BLaER1 treated with 17β-estradiol and CSF1 and Interleukin-3, amounts not matched to agents 10 nM and 100 nM (cell line): ENCODE measurements around the gene RGCC.
"Not testable (repeated sequence)": the region's sequence is repeated elsewhere in the genome, so short reads cannot be mapped to it uniquely, and the experiment has no call there.

ENCODE experiments used
- H3K27ac ChIP-seq, 11 experiments: shearing (Covaris generic); formaldehyde crosslinking; 2 replicates each; pipeline ENCODE4 v1.8.1; 2022
- H3K27me3 ChIP-seq, 11 experiments: shearing (Covaris generic); formaldehyde crosslinking; 2 replicates each; pipeline ENCODE4 v1.8.1; 2022
- H3K36me3 ChIP-seq, 11 experiments: shearing (Covaris generic); formaldehyde crosslinking; 2 replicates each; pipeline ENCODE4 v1.8.1; 2022
- H3K4me1 ChIP-seq, 10 experiments: shearing (Covaris generic); formaldehyde crosslinking; 2 replicates each; pipeline ENCODE4 v1.8.1; 2022
- H3K4me2 ChIP-seq, 11 experiments: shearing (Covaris generic); formaldehyde crosslinking; 2 replicates each; pipeline ENCODE4 v1.8.1; 2022
- H3K4me3 ChIP-seq, 10 experiments: shearing (Covaris generic); formaldehyde crosslinking; 2 replicates each; pipeline ENCODE4 v1.8.1; 2022
- H3K9ac ChIP-seq, 11 experiments: shearing (Covaris generic); formaldehyde crosslinking; 2 replicates each; pipeline ENCODE4 v1.8.1; 2022
- H3K9me3 ChIP-seq, 11 experiments: shearing (Covaris generic); formaldehyde crosslinking; replicated peaks in 1 of 11; 2 replicates each; pipeline ENCODE4 v1.8.1; 2022
- H4K20me1 ChIP-seq, 11 experiments: shearing (Covaris generic); formaldehyde crosslinking; 2 replicates each; pipeline ENCODE4 v1.8.1; 2022
- Cebpa-rat ChIP-seq, 11 experiments: shearing (Covaris generic); IDR thresholded peaks; 2 replicates each; pipeline ENCODE4 v1.8.1; 2022

Gene RGCC

GRCh38 chr13:41500511-41500910 lies 43.2 kb downstream of the RGCC start:
- no peak overlapping the region for H3K9ac ChIP-seq
- no peaks in the 10 kb centered on the region for H3K27me3 ChIP-seq
- no peaks in the 10 kb centered on the region for H4K20me1 ChIP-seq
- TF ChIP-seq Cebpa-rat (IDR thresholded peaks at IDR 0.05), result no peak
- peaks cover 7 to 22% (median 14%) of the 10 kb centered on the region in 11 experiments; a peak in 20 of 22 replicates for H3K9me3 ChIP-seq
- peaks cover 7 to 23% (median 14%) of the 10 kb centered on the region in 10 experiments; a peak in 16 of 20 replicates for H3K4me1 ChIP-seq
- peak overlapping the region in 5 of 11 experiments; percentile 16 to 64 (median 52); a peak in 10 of 22 replicates for H3K4me2 ChIP-seq
- H3K4me3 ChIP-seq, result no peak overlapping the region
- peak overlapping the region in 1 of 11 experiments; percentile 30; a peak in 1 of 22 replicates for H3K27ac ChIP-seq
- no peaks in the 10 kb centered on the region for H3K36me3 ChIP-seq

DNA sequence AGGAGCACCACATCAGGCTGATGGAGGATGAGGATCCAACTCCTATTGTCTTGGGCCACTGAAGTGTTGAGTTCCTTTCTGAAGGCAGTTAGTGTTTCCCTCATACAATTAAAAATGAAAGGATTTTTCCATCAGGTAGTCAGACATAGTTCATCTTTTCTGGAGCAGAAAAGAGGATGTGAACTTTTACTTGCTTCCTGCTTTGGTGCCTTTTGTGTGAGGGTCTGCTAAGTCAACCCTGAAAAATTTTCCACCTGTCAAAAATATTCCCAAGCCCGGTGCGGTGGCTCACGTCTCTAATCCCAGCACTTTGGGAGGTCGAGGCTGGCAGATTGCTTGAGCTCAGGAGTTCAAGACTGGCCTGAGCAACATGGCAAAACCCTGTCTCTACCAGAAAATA lies 43.9 kb downstream of the RGCC start:
- Histone ChIP-seq H3K36me3 (no peaks in the 10 kb centered on the region), H3K27ac (no peak overlapping the region), H3K4me2 (peak overlapping the region in 9 of 11 experiments; percentile 5 to 64 (median 29); a peak in 15 of 22 replicates), H3K9me3 (peaks cover 7 to 22% (median 14%) of the 10 kb centered on the region in 11 experiments; a peak in 20 of 22 replicates), H3K4me1 (peaks cover 7 to 23% (median 14%) of the 10 kb centered on the region in 10 experiments; a peak in 16 of 20 replicates), H3K9ac (no peak overlapping the region), H3K4me3 (no peak overlapping the region), H4K20me1 (no peaks in the 10 kb centered on the region), H3K27me3 (no peaks in the 10 kb centered on the region)
- TF ChIP-seq Cebpa-rat (IDR thresholded peaks at IDR 0.05), result no peak

- Histone ChIP-seq H3K9ac (no peak overlapping the region), H3K9me3 (peaks cover 7 to 22% (median 14%) of the 10 kb centered on the region in 11 experiments; a peak in 20 of 22 replicates), H3K27ac (no peak overlapping the region), H4K20me1 (no peaks in the 10 kb centered on the region), H3K36me3 (no peaks in the 10 kb centered on the region), H3K27me3 (no peaks in the 10 kb centered on the region), H3K4me2 (no peak overlapping the region), H3K4me1 (peaks cover 7 to 23% (median 14%) of the 10 kb centered on the region in 10 experiments; a peak in 16 of 20 replicates), H3K4me3 (no peak overlapping the region)
- no peak for TF ChIP-seq Cebpa-rat (IDR thresholded peaks at IDR 0.05)
Measured at GRCh38 chr13:41502031-41502430, 44.7 kb downstream of the RGCC start.

DNA sequence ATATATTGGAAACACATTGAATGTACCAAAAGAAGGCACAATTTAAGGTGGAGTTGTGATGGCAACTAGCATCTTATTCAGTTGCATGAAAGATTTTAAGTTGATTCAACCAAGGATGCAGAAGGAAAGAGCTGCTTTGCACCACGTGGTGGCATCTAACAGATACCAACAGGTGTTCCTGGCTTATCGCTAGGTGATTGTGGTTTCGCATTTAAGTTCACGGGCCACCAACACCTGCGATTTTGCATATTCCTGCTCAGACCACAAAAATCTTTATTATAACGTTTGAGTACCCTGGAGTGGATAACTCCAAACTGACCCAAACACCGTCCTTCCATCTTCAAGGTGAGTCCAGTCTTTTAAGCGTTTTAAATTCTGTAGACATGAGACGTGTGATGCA lies 45.3 kb downstream of the RGCC start:
- H3K9ac ChIP-seq, result no peak overlapping the region
- no peaks in the 10 kb centered on the region for H3K27me3 ChIP-seq
- H3K4me3 ChIP-seq, result no peak overlapping the region
- H3K27ac ChIP-seq, result no peak overlapping the region
- peak overlapping the region in 1 of 11 experiments; percentile 5; a peak in 1 of 22 replicates for H3K4me2 ChIP-seq
- H3K9me3 ChIP-seq, result peaks cover 7 to 22% (median 14%) of the 10 kb centered on the region in 11 experiments; a peak in 20 of 22 replicates
- peaks cover 7 to 23% (median 14%) of the 10 kb centered on the region in 10 experiments; a peak in 16 of 20 replicates for H3K4me1 ChIP-seq
- no peaks in the 10 kb centered on the region for H3K36me3 ChIP-seq
- TF ChIP-seq Cebpa-rat (IDR thresholded peaks at IDR 0.05), result no peak
- H4K20me1 ChIP-seq, result no peaks in the 10 kb centered on the region

GRCh38 chr13:41503356-41503755 lies 46.0 kb downstream of the RGCC start:
- peaks cover 7 to 22% (median 14%) of the 10 kb centered on the region in 11 experiments; a peak in 20 of 22 replicates for H3K9me3 ChIP-seq
- H3K4me2 ChIP-seq, result no peak overlapping the region
- H3K4me1 ChIP-seq, result peaks cover 7 to 23% (median 14%) of the 10 kb centered on the region in 10 experiments; a peak in 16 of 20 replicates
- no peak overlapping the region for H3K27ac ChIP-seq
- H3K4me3 ChIP-seq, result no peak overlapping the region
- H4K20me1 ChIP-seq, result no peaks in the 10 kb centered on the region
- no peaks in the 10 kb centered on the region for H3K36me3 ChIP-seq
- no peak for TF ChIP-seq Cebpa-rat (IDR thresholded peaks at IDR 0.05)
- H3K27me3 ChIP-seq, result no peaks in the 10 kb centered on the region
- H3K9ac ChIP-seq, result no peak overlapping the region

DNA sequence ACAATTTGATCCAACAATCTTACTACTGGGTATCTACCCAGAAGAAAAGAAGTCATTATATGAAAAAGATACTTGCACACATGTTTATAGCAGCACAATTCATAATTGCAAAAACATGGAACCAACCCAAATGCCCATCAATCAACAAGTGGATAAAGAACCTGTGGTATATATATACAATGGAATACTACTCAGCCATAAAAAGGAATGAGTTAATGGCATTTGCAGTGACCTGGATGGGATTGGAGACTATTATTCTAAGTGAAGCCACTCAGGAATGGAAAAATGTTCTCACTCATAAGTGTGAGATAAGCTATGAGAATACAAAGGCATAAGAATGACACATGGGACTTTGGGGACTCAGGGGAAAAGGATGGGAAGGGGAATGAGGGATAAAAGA lies 47.3 kb downstream of the RGCC start:
- Histone ChIP-seq H3K9me3 (peaks cover 7 to 22% (median 14%) of the 10 kb centered on the region in 11 experiments; a peak in 20 of 22 replicates), H3K4me1 (peaks cover 7 to 21% (median 14%) of the 10 kb centered on the region in 10 experiments; a peak in 16 of 20 replicates)
- not testable (repeated sequence) for H3K27me3 ChIP-seq, H4K20me1 ChIP-seq, H3K4me2 ChIP-seq, H3K36me3 ChIP-seq, H3K4me3 ChIP-seq, H3K9ac ChIP-seq, H3K27ac ChIP-seq

GRCh38 chr13:41505209-41505835 lies 48.0 kb downstream of the RGCC start:
- no peaks in the 10 kb centered on the region for H4K20me1 ChIP-seq
- peaks cover 7 to 15% (median 13%) of the 10 kb centered on the region in 10 experiments; a peak in 16 of 20 replicates for H3K4me1 ChIP-seq
- peaks cover 7 to 22% (median 14%) of the 10 kb centered on the region in 11 experiments; a peak in 20 of 22 replicates for H3K9me3 ChIP-seq
- TF ChIP-seq Cebpa-rat (IDR thresholded peaks at IDR 0.05), result no peak
- H3K9ac ChIP-seq, result no peak overlapping the region
- no peak overlapping the region for H3K4me2 ChIP-seq
- no peaks in the 10 kb centered on the region for H3K36me3 ChIP-seq
- no peak overlapping the region for H3K4me3 ChIP-seq
- H3K27ac ChIP-seq, result no peak overlapping the region
- H3K27me3 ChIP-seq, result no peaks in the 10 kb centered on the region

- Histone ChIP-seq H3K9ac (no peak overlapping the region), H3K4me1 (peaks cover 1 to 9% (median 3%) of the 10 kb centered on the region in 10 experiments; a peak in 14 of 20 replicates), H3K36me3 (no peaks in the 10 kb centered on the region), H3K4me3 (no peak overlapping the region), H3K4me2 (no peak overlapping the region), H3K27ac (no peak overlapping the region), H3K9me3 (peaks cover 7 to 22% (median 14%) of the 10 kb centered on the region in 11 experiments; a peak in 20 of 22 replicates), H4K20me1 (no peaks in the 10 kb centered on the region), H3K27me3 (no peaks in the 10 kb centered on the region)
- no peak for TF ChIP-seq Cebpa-rat (IDR thresholded peaks at IDR 0.05)
Measured at GRCh38 chr13:41506312-41506711, 49.0 kb downstream of the RGCC start.

DNA sequence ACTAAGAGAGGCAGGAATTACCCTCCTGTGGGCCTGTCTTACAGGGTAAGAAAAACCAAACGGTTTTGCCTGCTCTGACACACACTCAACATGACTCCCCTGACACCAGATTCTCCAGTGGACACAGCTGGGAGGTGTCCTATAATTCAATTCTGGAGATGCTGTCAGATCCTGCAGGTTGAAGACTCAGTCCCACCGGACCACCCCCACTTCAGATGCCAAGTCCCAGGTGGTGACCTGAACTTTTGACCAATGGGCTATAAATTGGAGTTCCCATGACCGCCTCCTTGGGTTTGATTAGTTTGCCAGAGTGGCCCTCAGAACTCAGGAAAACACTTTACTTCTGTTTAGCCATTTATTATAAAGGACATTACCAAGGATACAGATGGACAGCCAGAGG lies 52.6 kb downstream of the RGCC start:
- no peaks in the 10 kb centered on the region for H3K4me1 ChIP-seq
- no peaks in the 10 kb centered on the region for H3K27me3 ChIP-seq
- H3K27ac ChIP-seq, result no peak overlapping the region
- peaks cover 0 to 5% (median 1%) of the 10 kb centered on the region in 11 experiments; a peak in 7 of 22 replicates for H3K9me3 ChIP-seq
- H3K9ac ChIP-seq, result no peak overlapping the region
- H4K20me1 ChIP-seq, result no peaks in the 10 kb centered on the region
- no peak overlapping the region for H3K4me3 ChIP-seq
- no peak for TF ChIP-seq Cebpa-rat (IDR thresholded peaks at IDR 0.05)
- H3K4me2 ChIP-seq, result no peak overlapping the region
- no peaks in the 10 kb centered on the region for H3K36me3 ChIP-seq
